Effector memory CD4-positive, alpha-beta T cell (primary cell): ENCODE results near the gene WEE1.
A peak's percentile ranks its signal among the peaks of the same experiment; 100 is the strongest.
"Not testable (repeated sequence)": the region's sequence is repeated elsewhere in the genome, so short reads cannot be mapped to it uniquely, and the experiment has no call there.

Experiments
- DNase-seq, 3 donors: peaks; one replicate each; pipeline ENCODE4 v3.0.0-alpha.2; 2020
- H3K27ac ChIP-seq: 2 replicates; pipeline ENCODE4 v1.7.0; 2013; ENCODE audit warnings: mild to moderate bottlenecking, low read length, moderate library complexity; ENCODE audit not compliant: insufficient read depth, poor library complexity, severe bottlenecking
- H3K27me3 ChIP-seq: replicated peaks from 2 replicates; pipeline ENCODE4 v1.7.0; 2013; ENCODE audit warnings: mild to moderate bottlenecking, low read length; ENCODE audit not compliant: insufficient read depth, control insufficient read depth, poor library complexity, severe bottlenecking
- H3K36me3 ChIP-seq: 2 replicates; pipeline ENCODE4 v1.7.0; 2013; ENCODE audit warnings: mild to moderate bottlenecking, low read length, moderate library complexity; ENCODE audit not compliant: control insufficient read depth, insufficient read depth
- H3K4me1 ChIP-seq: 2 replicates; pipeline ENCODE4 v1.7.0; 2013; ENCODE audit warnings: low read length, mild to moderate bottlenecking; ENCODE audit not compliant: control insufficient read depth, insufficient read depth, poor library complexity, severe bottlenecking
- H3K4me3 ChIP-seq: 2 replicates; pipeline ENCODE4 v1.7.0; 2013; ENCODE audit warnings: low read length, low read depth, mild to moderate bottlenecking; ENCODE audit not compliant: insufficient read depth, poor library complexity, severe bottlenecking
- H3K9me3 ChIP-seq: 2 replicates; pipeline ENCODE4 v1.7.0; 2013; ENCODE audit warnings: mild to moderate bottlenecking, low read length, moderate library complexity; ENCODE audit not compliant: control insufficient read depth

WEE1 gene

GRCh38 chr11:9594267-9595046, 21.0 kb downstream of the WEE1 start:
- no peak for DNase-seq
- Histone ChIP-seq H3K27ac (no peak overlapping the region), H3K4me3 (no peak overlapping the region), H3K36me3 (no peaks in the 10 kb centered on the region), H3K4me1 (no peaks in the 10 kb centered on the region), H3K9me3 (no peaks in the 10 kb centered on the region), H3K27me3 (no peaks in the 10 kb centered on the region)

- Histone ChIP-seq H3K36me3 (no peaks in the 10 kb centered on the region), H3K4me3 (no peak overlapping the region), H3K9me3 (no peaks in the 10 kb centered on the region), H3K27ac (no peak overlapping the region), H3K27me3 (no peaks in the 10 kb centered on the region), H3K4me1 (peaks cover 10% of the 10 kb centered on the region)
- no peak for DNase-seq
These were observed 23.5 kb downstream of the WEE1 start for GRCh38 chr11:9596926-9597464.

GRCh38 chr11:9600166-9600565, 26.7 kb downstream of the WEE1 start:
- no peak for DNase-seq
- H3K4me3 ChIP-seq: no peak overlapping the region
- H3K27me3 ChIP-seq: no peaks in the 10 kb centered on the region
- H3K36me3 ChIP-seq: no peaks in the 10 kb centered on the region
- H3K4me1 ChIP-seq: peaks cover 10% of the 10 kb centered on the region
- no peaks in the 10 kb centered on the region for H3K9me3 ChIP-seq
- H3K27ac ChIP-seq: no peak overlapping the region

GRCh38 chr11:9600644-9601036, 27.2 kb downstream of the WEE1 start:
- peaks cover 10% of the 10 kb centered on the region for H3K4me1 ChIP-seq
- H3K36me3 ChIP-seq: no peaks in the 10 kb centered on the region
- H3K9me3 ChIP-seq: no peaks in the 10 kb centered on the region
- no peak for DNase-seq
- peak overlapping the region; percentile 52 for H3K27ac ChIP-seq
- H3K4me3 ChIP-seq: no peak overlapping the region
- H3K27me3 ChIP-seq: no peaks in the 10 kb centered on the region

GRCh38 chr11:9601037-9601875, 27.8 kb downstream of the WEE1 start:
- no peaks in the 10 kb centered on the region for H3K9me3 ChIP-seq
- peak overlapping the region; percentile 24 for H3K4me3 ChIP-seq
- H3K27ac ChIP-seq: peak overlapping the region; percentile 52
- no peaks in the 10 kb centered on the region for H3K36me3 ChIP-seq
- no peaks in the 10 kb centered on the region for H3K27me3 ChIP-seq
- peaks cover 10% of the 10 kb centered on the region for H3K4me1 ChIP-seq
- DNase-seq: peak; percentile 33 to 51 (median 36)

- H3K27me3 ChIP-seq: no peaks in the 10 kb centered on the region
These were observed 28.4 kb downstream of the WEE1 start for GRCh38 chr11:9601876-9602199.

GRCh38 chr11:9603214-9603613, 29.7 kb downstream of the WEE1 start:
- not testable (repeated sequence) for DNase-seq, H3K9me3 ChIP-seq, H3K27me3 ChIP-seq, H3K4me3 ChIP-seq, H3K27ac ChIP-seq, H3K4me1 ChIP-seq, H3K36me3 ChIP-seq

More at GRCh38 chr11:9601876-9602199, 28.4 kb downstream of the WEE1 start:
- Histone ChIP-seq H3K4me3 (peak overlapping the region; percentile 24), H3K27ac (no peak overlapping the region), H3K9me3 (no peaks in the 10 kb centered on the region), H3K36me3 (no peaks in the 10 kb centered on the region), H3K4me1 (peaks cover 10% of the 10 kb centered on the region)
- DNase-seq: no peak

GRCh38 chr11:9604134-9604533, 30.7 kb downstream of the WEE1 start:
- Histone ChIP-seq H3K9me3 (no peaks in the 10 kb centered on the region), H3K4me3 (no peak overlapping the region), H3K27ac (no peak overlapping the region), H3K27me3 (no peaks in the 10 kb centered on the region), H3K36me3 (no peaks in the 10 kb centered on the region), H3K4me1 (peaks cover 10% of the 10 kb centered on the region)
- DNase-seq: no peak

- peaks cover 10% of the 10 kb centered on the region for H3K4me1 ChIP-seq
- H3K36me3 ChIP-seq: no peaks in the 10 kb centered on the region
- H3K27ac ChIP-seq: no peak overlapping the region
- no peaks in the 10 kb centered on the region for H3K27me3 ChIP-seq
- H3K4me3 ChIP-seq: no peak overlapping the region
- no peak for DNase-seq
- H3K9me3 ChIP-seq: no peaks in the 10 kb centered on the region
These were observed 32.3 kb downstream of the WEE1 start for GRCh38 chr11:9605742-9606141.
